ENCODE results near the gene CALD1. TPM values are rescaled to one million over a fixed set of nuclear protein-coding genes. Genes with fewer than 3 reads are reported as not detected.
A peak's percentile ranks its signal among the peaks of the same experiment; 100 is the strongest.

CALD1 gene
- total and polyA plus RNA-seq, 7 donors = 34.7 to 2,150 (median 1,069) TPM

- DNase-seq = no peak
- Histone ChIP-seq H3K4me1 (peaks cover 0 to 84% (median 72%) of the 10 kb centered on the region in 4 donors), H3K4me3 (no peak overlapping the region), H3K9me3 (no peaks in the 10 kb centered on the region), H3K36me3 (peaks cover 0 to 26% (median 0%) of the 10 kb centered on the region in 4 donors), H3K27me3 (no peaks in the 10 kb centered on the region), H3K27ac (peak overlapping the region in 3 of 4 donors; percentile 68 to 88 (median 81))
- intact Hi-C loops (cut with DNase I) = no loop called here
- WGBS, 2 donors = 39 to 74% methylated on average over 4 of the region's 4 CpGs
- TF ChIP-seq POLR2AphosphoS5 (IDR thresholded peaks at IDR 0.05) (no peak), EP300 (IDR thresholded peaks at IDR 0.05) (no peak), POLR2A (IDR thresholded peaks at IDR 0.05) (no peak), CTCF (IDR thresholded peaks at IDR 0.05) (no peak)
Measured at GRCh38 chr7:134910214-134910890, 130.9 kb downstream of the CALD1 start.

GRCh38 chr7:134910968-134911367 lies 131.5 kb downstream of the CALD1 start:
- intact Hi-C loops (cut with DNase I) = no loop called here
- no peak for TF ChIP-seq EP300 (IDR thresholded peaks at IDR 0.05)
- no peak for TF ChIP-seq CTCF (IDR thresholded peaks at IDR 0.05)
- TF ChIP-seq POLR2A (IDR thresholded peaks at IDR 0.05) = no peak
- TF ChIP-seq POLR2AphosphoS5 (IDR thresholded peaks at IDR 0.05) = no peak
- Histone ChIP-seq H3K4me1 (peaks cover 0 to 84% (median 72%) of the 10 kb centered on the region in 4 donors), H3K27ac (peak overlapping the region in 3 of 4 donors; percentile 40 to 88 (median 81)), H3K36me3 (peaks cover 0 to 27% (median 3%) of the 10 kb centered on the region in 4 donors), H3K9me3 (no peaks in the 10 kb centered on the region), H3K27me3 (no peaks in the 10 kb centered on the region), H3K4me3 (no peak overlapping the region)
- DNase-seq = no peak
- WGBS, 2 donors = 82 to 89% methylated on average over 4 of the region's 4 CpGs

- WGBS, 2 donors = 72 to 77% methylated on average over 6 of the region's 6 CpGs
- Histone ChIP-seq H3K27me3 (no peaks in the 10 kb centered on the region), H3K36me3 (peaks cover 0 to 27% (median 4%) of the 10 kb centered on the region in 4 donors), H3K4me1 (peaks cover 0 to 87% (median 74%) of the 10 kb centered on the region in 4 donors), H3K4me3 (no peak overlapping the region), H3K9me3 (no peaks in the 10 kb centered on the region), H3K27ac (peak overlapping the region; percentile 48 to 88 (median 80))
- intact Hi-C loops (cut with DNase I) = loop anchor here (5.0 kb wide), 1 partner anchor 64 kb away; no protein-coding TSS in a partner anchor
- DNase-seq = no peak
- TF ChIP-seq EP300 (IDR thresholded peaks at IDR 0.05) = peak in 1 of 4 donors; percentile 27
- TF ChIP-seq CTCF (IDR thresholded peaks at IDR 0.05) = no peak
- peak in 3 of 4 donors; percentile 10 to 57 (median 56) for TF ChIP-seq POLR2AphosphoS5 (IDR thresholded peaks at IDR 0.05)
Measured at GRCh38 chr7:134916171-134916883, 136.9 kb downstream of the CALD1 start.

- TF ChIP-seq POLR2A (IDR thresholded peaks at IDR 0.05) (no peak), EP300 (IDR thresholded peaks at IDR 0.05) (peak in 2 of 4 donors; percentile 4 to 73), CTCF (IDR thresholded peaks at IDR 0.05) (no peak), POLR2AphosphoS5 (IDR thresholded peaks at IDR 0.05) (peak in 2 of 4 donors; percentile 34 to 40)
- Histone ChIP-seq H3K4me1 (peaks cover 0 to 92% (median 84%) of the 10 kb centered on the region in 4 donors), H3K27me3 (no peaks in the 10 kb centered on the region), H3K36me3 (peaks cover 0 to 12% (median 4%) of the 10 kb centered on the region in 4 donors), H3K4me3 (no peak overlapping the region), H3K27ac (peak overlapping the region; percentile 52 to 88 (median 80)), H3K9me3 (no peaks in the 10 kb centered on the region)
- no peak for DNase-seq
- intact Hi-C loops (cut with DNase I) = loop anchor here (5.0 kb wide), 1 partner anchor 67 kb away; no protein-coding TSS in a partner anchor
Measured at GRCh38 chr7:134919240-134919641, 139.8 kb downstream of the CALD1 start.
